ENCODE data around the gene EXD2.

DNA sequence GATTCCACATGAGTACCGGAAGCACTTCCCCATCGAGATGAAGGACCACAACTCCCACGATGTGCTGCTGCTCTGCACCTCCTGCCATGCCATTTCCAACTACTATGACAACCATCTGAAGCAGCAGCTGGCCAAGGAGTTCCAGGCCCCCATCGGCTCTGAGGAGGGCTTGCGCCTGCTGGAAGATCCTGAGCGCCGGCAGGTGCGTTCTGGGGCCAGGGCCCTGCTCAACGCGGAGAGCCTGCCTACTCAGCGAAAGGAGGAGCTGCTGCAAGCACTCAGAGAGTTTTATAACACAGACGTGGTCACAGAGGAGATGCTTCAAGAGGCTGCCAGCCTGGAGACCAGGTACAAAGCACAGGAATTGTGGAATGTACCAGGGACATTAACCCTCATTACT lies 46.3 kb downstream of the EXD2 start:
- TF ChIP-seq EP300 (IDR thresholded peaks at IDR 0.05) = no peak
- TF ChIP-seq NFE2L2 (conservative IDR thresholded peaks at IDR 0.05; ENCODE audit: low read length) = no peak
- TF ChIP-seq, protein P1, sequence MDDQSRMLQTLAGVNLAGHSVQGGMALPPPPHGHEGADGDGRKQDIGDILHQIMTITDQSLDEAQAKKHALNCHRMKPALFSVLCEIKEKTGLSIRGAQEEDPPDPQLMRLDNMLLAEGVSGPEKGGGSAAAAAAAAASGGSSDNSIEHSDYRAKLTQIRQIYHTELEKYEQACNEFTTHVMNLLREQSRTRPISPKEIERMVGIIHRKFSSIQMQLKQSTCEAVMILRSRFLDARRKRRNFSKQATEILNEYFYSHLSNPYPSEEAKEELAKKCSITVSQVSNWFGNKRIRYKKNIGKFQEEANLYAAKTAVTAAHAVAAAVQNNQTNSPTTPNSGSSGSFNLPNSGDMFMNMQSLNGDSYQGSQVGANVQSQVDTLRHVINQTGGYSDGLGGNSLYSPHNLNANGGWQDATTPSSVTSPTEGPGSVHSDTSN (IDR thresholded peaks at IDR 0.05) = no peak
- TF ChIP-seq JUN (IDR thresholded peaks at IDR 0.05) = no peak
- TF ChIP-seq, protein P2, sequence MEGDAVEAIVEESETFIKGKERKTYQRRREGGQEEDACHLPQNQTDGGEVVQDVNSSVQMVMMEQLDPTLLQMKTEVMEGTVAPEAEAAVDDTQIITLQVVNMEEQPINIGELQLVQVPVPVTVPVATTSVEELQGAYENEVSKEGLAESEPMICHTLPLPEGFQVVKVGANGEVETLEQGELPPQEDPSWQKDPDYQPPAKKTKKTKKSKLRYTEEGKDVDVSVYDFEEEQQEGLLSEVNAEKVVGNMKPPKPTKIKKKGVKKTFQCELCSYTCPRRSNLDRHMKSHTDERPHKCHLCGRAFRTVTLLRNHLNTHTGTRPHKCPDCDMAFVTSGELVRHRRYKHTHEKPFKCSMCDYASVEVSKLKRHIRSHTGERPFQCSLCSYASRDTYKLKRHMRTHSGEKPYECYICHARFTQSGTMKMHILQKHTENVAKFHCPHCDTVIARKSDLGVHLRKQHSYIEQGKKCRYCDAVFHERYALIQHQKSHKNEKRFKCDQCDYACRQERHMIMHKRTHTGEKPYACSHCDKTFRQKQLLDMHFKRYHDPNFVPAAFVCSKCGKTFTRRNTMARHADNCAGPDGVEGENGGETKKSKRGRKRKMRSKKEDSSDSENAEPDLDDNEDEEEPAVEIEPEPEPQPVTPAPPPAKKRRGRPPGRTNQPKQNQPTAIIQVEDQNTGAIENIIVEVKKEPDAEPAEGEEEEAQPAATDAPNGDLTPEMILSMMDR (IDR thresholded peaks at IDR 0.05) = no peak
- TF ChIP-seq SMC3 (IDR thresholded peaks at IDR 0.05) = no peak
- TF ChIP-seq MAFK (IDR thresholded peaks at IDR 0.05; ENCODE audit: partially characterized antibody) = no peak
- no peak for TF ChIP-seq KDM5A (IDR thresholded peaks at IDR 0.05)
- no peak for TF ChIP-seq CEBPB (IDR thresholded peaks at IDR 0.05)
- no peak for TF ChIP-seq PHF8 (IDR thresholded peaks at IDR 0.05; ENCODE audit: borderline replicate concordance, low read depth)
- TF ChIP-seq POLR2A (IDR thresholded peaks at IDR 0.05; ENCODE audit: low read length) = no peak
